ENCODE results near the gene HBD.

DNA sequence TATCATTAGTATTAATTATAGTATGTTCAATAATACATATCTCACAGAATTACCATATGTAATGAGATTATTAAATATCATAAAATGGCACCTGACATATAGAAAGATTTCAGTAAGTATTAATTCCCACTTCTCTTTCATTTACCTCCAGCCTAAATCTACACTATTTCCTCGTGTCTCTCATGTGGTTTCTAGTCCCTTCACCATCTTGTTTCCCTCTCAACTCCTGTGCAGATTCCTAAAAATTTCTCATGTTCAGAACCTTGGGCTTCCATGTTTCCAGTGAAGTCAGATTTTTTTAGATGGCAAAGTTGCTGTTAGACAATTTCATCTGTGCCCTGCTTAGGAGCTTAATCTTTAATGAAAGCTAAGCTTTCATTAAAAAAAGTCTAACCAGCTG, 49.6 kb upstream of the HBD start:
- TF ChIP-seq, protein P1, sequence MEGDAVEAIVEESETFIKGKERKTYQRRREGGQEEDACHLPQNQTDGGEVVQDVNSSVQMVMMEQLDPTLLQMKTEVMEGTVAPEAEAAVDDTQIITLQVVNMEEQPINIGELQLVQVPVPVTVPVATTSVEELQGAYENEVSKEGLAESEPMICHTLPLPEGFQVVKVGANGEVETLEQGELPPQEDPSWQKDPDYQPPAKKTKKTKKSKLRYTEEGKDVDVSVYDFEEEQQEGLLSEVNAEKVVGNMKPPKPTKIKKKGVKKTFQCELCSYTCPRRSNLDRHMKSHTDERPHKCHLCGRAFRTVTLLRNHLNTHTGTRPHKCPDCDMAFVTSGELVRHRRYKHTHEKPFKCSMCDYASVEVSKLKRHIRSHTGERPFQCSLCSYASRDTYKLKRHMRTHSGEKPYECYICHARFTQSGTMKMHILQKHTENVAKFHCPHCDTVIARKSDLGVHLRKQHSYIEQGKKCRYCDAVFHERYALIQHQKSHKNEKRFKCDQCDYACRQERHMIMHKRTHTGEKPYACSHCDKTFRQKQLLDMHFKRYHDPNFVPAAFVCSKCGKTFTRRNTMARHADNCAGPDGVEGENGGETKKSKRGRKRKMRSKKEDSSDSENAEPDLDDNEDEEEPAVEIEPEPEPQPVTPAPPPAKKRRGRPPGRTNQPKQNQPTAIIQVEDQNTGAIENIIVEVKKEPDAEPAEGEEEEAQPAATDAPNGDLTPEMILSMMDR (conservative IDR thresholded peaks at IDR 0.05 in 1 of 2, IDR thresholded peaks at IDR 0.05 in 1 of 2; ENCODE audit: low read depth in 1 of 2, low read length in 2 of 2): no peak
- no peak for TF ChIP-seq EZH2 (IDR thresholded peaks at IDR 0.05; ENCODE audit: low read length, missing control alignments)

Measured in fibroblast of lung (primary cell).